SU-DHL-6 (cell line): ENCODE data around the gene SLC6A20.

Experiments
- CTCF ChIP-seq: fragments of 200-600 bp; sonication (generic); IDR thresholded peaks from one replicate; pipeline ENCODE4 v1.5.1; 2017; ENCODE audit warnings: antibody characterized with exemption, mild to moderate bottlenecking, low read length, moderate library complexity; ENCODE audit not compliant: insufficient read depth, poor library complexity, severe bottlenecking
- EZH2phosphoT487 ChIP-seq: fragments of 200-600 bp; sonication (generic), shearing (Covaris generic); conservative IDR thresholded peaks from 2 replicates; pipeline ENCODE4 v1.6.1; 2018; ENCODE audit warnings: mild to moderate bottlenecking, antibody characterized with exemption, low read length, moderate library complexity, mixed read lengths

DNA sequence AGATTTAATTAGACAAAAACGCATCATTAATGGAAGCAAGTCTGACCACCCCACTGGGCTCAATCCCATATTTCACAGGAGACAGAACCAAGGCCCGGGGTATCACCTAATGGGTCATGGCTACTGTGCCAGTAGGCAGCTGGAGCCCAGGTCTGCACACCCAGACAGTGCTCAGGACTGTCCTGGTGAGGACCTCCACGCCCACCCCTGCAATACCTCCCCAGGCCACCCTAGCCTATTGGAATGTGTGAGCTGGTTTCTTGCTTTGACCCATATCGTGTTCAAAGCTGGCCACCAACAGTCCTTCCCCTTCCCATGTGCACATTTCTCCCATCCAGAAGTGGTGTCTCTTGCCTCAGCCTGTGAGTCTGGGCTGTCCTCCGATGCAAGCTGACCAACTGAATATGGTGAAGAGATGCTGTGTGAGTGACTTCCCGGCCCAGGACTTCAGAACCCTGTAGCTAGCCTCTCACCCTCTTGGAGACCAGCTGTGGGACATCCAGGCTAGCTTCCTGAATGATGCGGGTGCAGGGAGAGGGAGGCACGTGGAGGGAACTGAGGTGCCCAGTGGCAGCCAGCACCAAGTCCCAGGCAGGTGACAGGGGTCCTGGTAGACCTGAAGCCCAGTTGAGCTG lies 19.1 kb downstream of the SLC6A20 start:
- no peak for TF ChIP-seq CTCF
- no peak for TF ChIP-seq EZH2phosphoT487
